ENCODE results near the gene GSTM4. TPM values are rescaled to one million over a fixed set of nuclear protein-coding genes. Genes with fewer than 3 reads are reported as not detected.

Gene GSTM4
- total and polyA plus RNA-seq, 4 donors, result 12.2 to 42.8 (median 30.9) TPM

GRCh38 chr1:109657395-109657794, 1.5 kb downstream of the GSTM4 start:
- H3K9ac ChIP-seq (ENCODE audit: low read depth in 1 of 2, low read length in 2 of 2), result no peak overlapping the region
- H3K36me3 ChIP-seq (ENCODE audit: control insufficient read depth in 4 of 4, insufficient read depth in 3 of 4, low read depth in 1 of 4, low read length in 3 of 4), result peaks cover 0 to 24% (median 8%) of the 10 kb centered on the region in 4 donors
- H3K27me3 ChIP-seq (ENCODE audit: control insufficient read depth in 4 of 4, insufficient read depth in 4 of 4, low read length in 3 of 4), result no peaks in the 10 kb centered on the region
- no peaks in the 10 kb centered on the region for H3K9me3 ChIP-seq (ENCODE audit: control insufficient read depth in 4 of 4, low read length in 3 of 4)
- H3K4me1 ChIP-seq (ENCODE audit: control insufficient read depth in 4 of 4, insufficient read depth in 4 of 4, low read length in 3 of 4), result peaks cover 6 to 21% (median 13%) of the 10 kb centered on the region in 4 donors
- TF ChIP-seq FOXA1 (IDR thresholded peaks at IDR 0.05) (no peak), FOXA2 (IDR thresholded peaks at IDR 0.05) (no peak), CTCF (IDR thresholded peaks at IDR 0.05; ENCODE audit: low read depth, low read length, missing input control) (no peak), REST (IDR thresholded peaks at IDR 0.05) (no peak), NR2F2 (IDR thresholded peaks at IDR 0.05) (no peak), MAX (IDR thresholded peaks at IDR 0.05) (no peak), ZBTB33 (IDR thresholded peaks at IDR 0.05) (no peak), RXRA (IDR thresholded peaks at IDR 0.05) (no peak), ATF3 (IDR thresholded peaks at IDR 0.05) (no peak), JUND (IDR thresholded peaks at IDR 0.05) (no peak), RAD21 (IDR thresholded peaks at IDR 0.05) (no peak), EGR1 (IDR thresholded peaks at IDR 0.05; ENCODE audit: low read depth in 2 of 2) (no peak), GABPA (IDR thresholded peaks at IDR 0.05 in 1 of 2, conservative IDR thresholded peaks at IDR 0.05 in 1 of 2) (no peak), TAF1 (conservative IDR thresholded peaks at IDR 0.05) (no peak), HNF4A (conservative IDR thresholded peaks at IDR 0.05) (no peak), SP1 (IDR thresholded peaks at IDR 0.05) (no peak), HNF4G (IDR thresholded peaks at IDR 0.05) (no peak), YY1 (IDR thresholded peaks at IDR 0.05) (no peak)
- WGBS, result 98% methylated on average over 4 of the region's 4 CpGs
- no peak overlapping the region for H3K27ac ChIP-seq (ENCODE audit: low read depth in 1 of 2, low read length in 2 of 2)
- DNase-seq (ENCODE audit: low spot score), result no peak
- H3K4me3 ChIP-seq (ENCODE audit: low read depth in 1 of 3, low read length in 3 of 3), result no peak overlapping the region
